Neural cell (in vitro differentiated cells): ENCODE measurements around the gene PGM3.

Source experiments
- EP300 ChIP-seq: fragments of 450-650 bp; conservative IDR thresholded peaks from 2 replicates; pipeline ENCODE4 v1.6.1; 2014; ENCODE audit warnings: antibody characterized with exemption, mild to moderate bottlenecking, moderate library complexity; ENCODE audit not compliant: poor library complexity, severe bottlenecking
- EZH2 ChIP-seq: fragments of 200-600, 300-800 bp; shearing (Covaris generic), sonication (generic); IDR thresholded peaks from 2 replicates; pipeline ENCODE4 v1.6.1; 2014; ENCODE audit warnings: antibody characterized with exemption, low read length, borderline replicate concordance, mild to moderate bottlenecking; ENCODE audit not compliant: insufficient read depth, poor library complexity, severe bottlenecking
- POLR2AphosphoS5 ChIP-seq: IDR thresholded peaks from 2 replicates; pipeline ENCODE4 v1.6.1; 2012
- TF ChIP-seq, protein P1 (sequence below): IDR thresholded peaks from 2 replicates; pipeline ENCODE4 v1.6.1; 2012; ENCODE audit warnings: borderline replicate concordance
- TF ChIP-seq, protein P2 (sequence below): fragments of 450-650 bp; IDR thresholded peaks from 2 replicates; pipeline ENCODE4 v1.5.1; 2014; ENCODE audit warnings: antibody characterized with exemption, mild to moderate bottlenecking, moderate library complexity; ENCODE audit not compliant: poor library complexity, severe bottlenecking

- TF ChIP-seq, protein P1, sequence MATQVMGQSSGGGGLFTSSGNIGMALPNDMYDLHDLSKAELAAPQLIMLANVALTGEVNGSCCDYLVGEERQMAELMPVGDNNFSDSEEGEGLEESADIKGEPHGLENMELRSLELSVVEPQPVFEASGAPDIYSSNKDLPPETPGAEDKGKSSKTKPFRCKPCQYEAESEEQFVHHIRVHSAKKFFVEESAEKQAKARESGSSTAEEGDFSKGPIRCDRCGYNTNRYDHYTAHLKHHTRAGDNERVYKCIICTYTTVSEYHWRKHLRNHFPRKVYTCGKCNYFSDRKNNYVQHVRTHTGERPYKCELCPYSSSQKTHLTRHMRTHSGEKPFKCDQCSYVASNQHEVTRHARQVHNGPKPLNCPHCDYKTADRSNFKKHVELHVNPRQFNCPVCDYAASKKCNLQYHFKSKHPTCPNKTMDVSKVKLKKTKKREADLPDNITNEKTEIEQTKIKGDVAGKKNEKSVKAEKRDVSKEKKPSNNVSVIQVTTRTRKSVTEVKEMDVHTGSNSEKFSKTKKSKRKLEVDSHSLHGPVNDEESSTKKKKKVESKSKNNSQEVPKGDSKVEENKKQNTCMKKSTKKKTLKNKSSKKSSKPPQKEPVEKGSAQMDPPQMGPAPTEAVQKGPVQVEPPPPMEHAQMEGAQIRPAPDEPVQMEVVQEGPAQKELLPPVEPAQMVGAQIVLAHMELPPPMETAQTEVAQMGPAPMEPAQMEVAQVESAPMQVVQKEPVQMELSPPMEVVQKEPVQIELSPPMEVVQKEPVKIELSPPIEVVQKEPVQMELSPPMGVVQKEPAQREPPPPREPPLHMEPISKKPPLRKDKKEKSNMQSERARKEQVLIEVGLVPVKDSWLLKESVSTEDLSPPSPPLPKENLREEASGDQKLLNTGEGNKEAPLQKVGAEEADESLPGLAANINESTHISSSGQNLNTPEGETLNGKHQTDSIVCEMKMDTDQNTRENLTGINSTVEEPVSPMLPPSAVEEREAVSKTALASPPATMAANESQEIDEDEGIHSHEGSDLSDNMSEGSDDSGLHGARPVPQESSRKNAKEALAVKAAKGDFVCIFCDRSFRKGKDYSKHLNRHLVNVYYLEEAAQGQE, result no peak
- TF ChIP-seq, protein P2, sequence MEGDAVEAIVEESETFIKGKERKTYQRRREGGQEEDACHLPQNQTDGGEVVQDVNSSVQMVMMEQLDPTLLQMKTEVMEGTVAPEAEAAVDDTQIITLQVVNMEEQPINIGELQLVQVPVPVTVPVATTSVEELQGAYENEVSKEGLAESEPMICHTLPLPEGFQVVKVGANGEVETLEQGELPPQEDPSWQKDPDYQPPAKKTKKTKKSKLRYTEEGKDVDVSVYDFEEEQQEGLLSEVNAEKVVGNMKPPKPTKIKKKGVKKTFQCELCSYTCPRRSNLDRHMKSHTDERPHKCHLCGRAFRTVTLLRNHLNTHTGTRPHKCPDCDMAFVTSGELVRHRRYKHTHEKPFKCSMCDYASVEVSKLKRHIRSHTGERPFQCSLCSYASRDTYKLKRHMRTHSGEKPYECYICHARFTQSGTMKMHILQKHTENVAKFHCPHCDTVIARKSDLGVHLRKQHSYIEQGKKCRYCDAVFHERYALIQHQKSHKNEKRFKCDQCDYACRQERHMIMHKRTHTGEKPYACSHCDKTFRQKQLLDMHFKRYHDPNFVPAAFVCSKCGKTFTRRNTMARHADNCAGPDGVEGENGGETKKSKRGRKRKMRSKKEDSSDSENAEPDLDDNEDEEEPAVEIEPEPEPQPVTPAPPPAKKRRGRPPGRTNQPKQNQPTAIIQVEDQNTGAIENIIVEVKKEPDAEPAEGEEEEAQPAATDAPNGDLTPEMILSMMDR, result no peak
- TF ChIP-seq POLR2AphosphoS5, result no peak
- TF ChIP-seq EP300, result no peak
- TF ChIP-seq EZH2, result no peak
Measured at GRCh38 chr6:83169511-83169910, 23.6 kb downstream of the PGM3 start.
